ENCODE measurements around the gene SPON1. TPM values are rescaled to one million over a fixed set of nuclear protein-coding genes. Genes with fewer than 3 reads are reported as not detected.
"Not testable (repeated sequence)": the region's sequence is repeated elsewhere in the genome, so short reads cannot be mapped to it uniquely, and the experiment has no call there.

The SPON1 gene
- total RNA-seq, 1 experiment from 2014 or later: 0.10 TPM

- H3K4me3 ChIP-seq (ENCODE audit: low read depth in 2 of 2, low read length in 2 of 2); in situ Hi-C loops (cut with HindIII; ENCODE audit: low pct_unique_long_range_greater_than_20kb, low sequenced_read_pairs); ATAC-seq; POLR2A ChIA-PET; H3K9me3 ChIP-seq (ENCODE audit: control insufficient read depth, insufficient read depth, low read depth, low read length); H3K27me3 ChIP-seq (ENCODE audit: control insufficient read depth, insufficient read depth, low read length); H3K27ac ChIP-seq (ENCODE audit: low read length); H3K36me3 ChIP-seq (ENCODE audit: control insufficient read depth, insufficient read depth, low read length); H3K4me1 ChIP-seq (ENCODE audit: control insufficient read depth, insufficient read depth, low read length); CTCF ChIA-PET; BruUV-seq (replicated peaks); DNase-seq (ENCODE audit: low read depth, low spot score); intact Hi-C loops (cut with micrococcal nuclease; ENCODE audit: unreplicated experiment): not testable (repeated sequence)
Observed at GRCh38 chr11:13986695-13987094, 24.2 kb downstream of the SPON1 start.

GRCh38 chr11:13992158-13992856 lies 29.8 kb downstream of the SPON1 start:
- ATAC-seq: peak; percentile 85
- in situ Hi-C loops (cut with HindIII; ENCODE audit: low pct_unique_long_range_greater_than_20kb, low sequenced_read_pairs); H3K27me3 ChIP-seq (ENCODE audit: control insufficient read depth, insufficient read depth, low read length); H3K27ac ChIP-seq (ENCODE audit: low read length); POLR2A ChIA-PET; BruUV-seq (replicated peaks); H3K36me3 ChIP-seq (ENCODE audit: control insufficient read depth, insufficient read depth, low read length); H3K9me3 ChIP-seq (ENCODE audit: control insufficient read depth, insufficient read depth, low read depth, low read length); DNase-seq (ENCODE audit: low read depth, low spot score); intact Hi-C loops (cut with micrococcal nuclease; ENCODE audit: unreplicated experiment); H3K4me1 ChIP-seq (ENCODE audit: control insufficient read depth, insufficient read depth, low read length): not testable (repeated sequence)
- CTCF ChIA-PET: interaction anchor here (0.7 kb wide), 1 partner anchor 38 kb away, joined by 4 read pairs; no protein-coding TSS in a partner anchor
- peak overlapping the region in 1 of 2 experiments; percentile 8; a peak in 1 of 4 replicates for H3K4me3 ChIP-seq (ENCODE audit: low read depth in 2 of 2, low read length in 2 of 2)

DNA sequence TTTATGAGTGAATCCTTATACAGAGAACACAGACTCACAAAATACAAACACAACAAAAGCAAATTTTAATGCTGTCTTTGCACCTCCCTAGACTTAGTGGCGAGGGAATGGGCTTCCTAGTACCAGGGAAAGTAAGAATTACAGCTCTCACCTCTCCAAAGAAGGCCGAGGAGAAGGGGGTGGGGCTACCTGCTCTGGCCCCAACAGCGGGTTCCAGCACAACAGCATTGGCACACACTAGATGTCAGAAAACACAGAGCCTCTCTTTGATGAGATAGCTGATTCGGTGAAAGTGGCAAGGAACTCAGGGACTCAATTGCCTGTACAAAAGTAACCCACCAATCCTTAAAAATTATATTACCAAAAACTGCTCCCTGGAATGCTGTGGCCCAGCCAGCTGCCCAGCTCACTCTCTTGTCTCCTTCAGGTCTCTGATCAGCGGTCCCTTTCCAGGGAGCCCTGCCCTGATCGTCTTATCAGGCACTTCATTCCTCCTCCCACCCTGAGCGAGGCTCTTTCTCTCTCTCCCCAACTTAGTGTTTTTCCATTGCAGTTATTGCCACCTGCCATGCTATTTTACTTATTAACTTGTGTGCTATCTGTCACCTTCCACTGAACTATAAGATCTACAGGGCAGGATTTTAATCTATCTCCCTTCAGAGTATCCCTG lies 30.7 kb downstream of the SPON1 start:
- ATAC-seq: no peak
- Histone ChIP-seq H3K27ac (ENCODE audit: low read length) (no peak overlapping the region), H3K9me3 (ENCODE audit: control insufficient read depth, insufficient read depth, low read depth, low read length) (no peaks in the 10 kb centered on the region), H3K4me1 (ENCODE audit: control insufficient read depth, insufficient read depth, low read length) (no peaks in the 10 kb centered on the region), H3K4me3 (ENCODE audit: low read depth in 2 of 2, low read length in 2 of 2) (no peak overlapping the region), H3K36me3 (ENCODE audit: control insufficient read depth, insufficient read depth, low read length) (no peaks in the 10 kb centered on the region), H3K27me3 (ENCODE audit: control insufficient read depth, insufficient read depth, low read length) (no peaks in the 10 kb centered on the region; the same call in none of the 2 replicates)
- no peak for DNase-seq (ENCODE audit: low read depth, low spot score)
- ChIA-PET POLR2A (no interaction called here), CTCF (interaction anchor here (0.7 kb wide), 1 partner anchor 37 kb away, joined by 4 read pairs; no protein-coding TSS in a partner anchor)
- TF ChIP-seq TCF7L2 (IDR thresholded peaks at IDR 0.05; ENCODE audit: low read depth, low read length) (no peak), SIN3A (IDR thresholded peaks at IDR 0.05; ENCODE audit: borderline replicate concordance, insufficient read depth, low read depth, low read length) (no peak), POLR2AphosphoS5 (IDR thresholded peaks at IDR 0.05; ENCODE audit: low read depth, low read length) (no peak), CTCF (IDR thresholded peaks at IDR 0.05) (no peak), REST (IDR thresholded peaks at IDR 0.05; ENCODE audit: insufficient read depth in 1 of 2, low read depth in 2 of 2, low read length in 1 of 2) (no peak)
- no TSS peak for BruUV-seq (replicated peaks)
- in situ Hi-C loops (cut with HindIII; ENCODE audit: low pct_unique_long_range_greater_than_20kb, low sequenced_read_pairs) (no loop called here), intact Hi-C loops (cut with micrococcal nuclease; ENCODE audit: unreplicated experiment) (no loop called here)
